GM12801 (cell line): ENCODE results near the gene ZNF18.

Experiments used
- TF ChIP-seq, protein P1 (sequence below): IDR thresholded peaks from one replicate; pipeline ENCODE4 v1.5.1; 2011; ENCODE audit warnings: control low read depth; ENCODE audit not compliant: insufficient read length; ENCODE audit errors: extremely low read depth

ZNF18 gene

DNA sequence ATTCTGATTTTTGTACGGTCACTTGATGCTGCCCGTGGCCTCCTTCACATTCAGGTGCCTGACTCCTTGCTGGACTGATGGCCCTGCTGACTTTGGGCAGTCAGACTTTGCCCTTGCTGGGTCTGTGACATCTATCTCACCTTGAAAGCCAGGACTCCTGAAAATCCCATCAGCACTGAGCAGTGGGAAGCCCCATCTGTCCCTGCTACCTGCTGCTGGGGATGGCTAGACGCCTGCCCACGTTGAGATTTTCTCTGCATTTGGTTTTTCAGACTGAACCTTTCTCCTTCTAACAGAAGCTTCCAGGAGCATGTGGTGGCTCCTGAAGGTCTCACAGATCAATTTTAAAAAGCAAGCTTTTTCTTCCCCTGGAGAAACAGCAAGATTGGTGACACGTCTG, 10.2 kb upstream of the ZNF18 start:
- TF ChIP-seq, protein P1, sequence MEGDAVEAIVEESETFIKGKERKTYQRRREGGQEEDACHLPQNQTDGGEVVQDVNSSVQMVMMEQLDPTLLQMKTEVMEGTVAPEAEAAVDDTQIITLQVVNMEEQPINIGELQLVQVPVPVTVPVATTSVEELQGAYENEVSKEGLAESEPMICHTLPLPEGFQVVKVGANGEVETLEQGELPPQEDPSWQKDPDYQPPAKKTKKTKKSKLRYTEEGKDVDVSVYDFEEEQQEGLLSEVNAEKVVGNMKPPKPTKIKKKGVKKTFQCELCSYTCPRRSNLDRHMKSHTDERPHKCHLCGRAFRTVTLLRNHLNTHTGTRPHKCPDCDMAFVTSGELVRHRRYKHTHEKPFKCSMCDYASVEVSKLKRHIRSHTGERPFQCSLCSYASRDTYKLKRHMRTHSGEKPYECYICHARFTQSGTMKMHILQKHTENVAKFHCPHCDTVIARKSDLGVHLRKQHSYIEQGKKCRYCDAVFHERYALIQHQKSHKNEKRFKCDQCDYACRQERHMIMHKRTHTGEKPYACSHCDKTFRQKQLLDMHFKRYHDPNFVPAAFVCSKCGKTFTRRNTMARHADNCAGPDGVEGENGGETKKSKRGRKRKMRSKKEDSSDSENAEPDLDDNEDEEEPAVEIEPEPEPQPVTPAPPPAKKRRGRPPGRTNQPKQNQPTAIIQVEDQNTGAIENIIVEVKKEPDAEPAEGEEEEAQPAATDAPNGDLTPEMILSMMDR, result no peak

DNA sequence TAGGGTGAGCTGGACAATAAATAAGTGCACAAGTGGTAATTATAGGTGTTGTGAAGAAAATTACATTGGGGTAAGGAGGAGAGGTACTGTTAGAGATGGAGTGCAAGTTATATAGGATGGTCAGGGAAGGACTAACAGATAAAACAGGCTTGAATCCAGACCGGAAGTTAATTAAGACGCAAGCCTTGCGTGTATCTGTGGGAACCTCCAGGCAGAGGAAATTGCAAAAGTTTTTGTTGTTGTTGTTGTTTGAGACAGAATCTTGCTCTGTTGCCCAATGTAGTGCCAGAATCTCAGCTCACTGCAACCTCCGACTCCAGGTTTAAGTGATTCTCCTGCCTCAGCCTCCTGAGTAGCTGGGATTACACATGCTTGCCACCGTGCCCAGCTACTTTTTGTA, 2.4 kb upstream of the ZNF18 start:
- TF ChIP-seq, protein P1, result no peak

DNA sequence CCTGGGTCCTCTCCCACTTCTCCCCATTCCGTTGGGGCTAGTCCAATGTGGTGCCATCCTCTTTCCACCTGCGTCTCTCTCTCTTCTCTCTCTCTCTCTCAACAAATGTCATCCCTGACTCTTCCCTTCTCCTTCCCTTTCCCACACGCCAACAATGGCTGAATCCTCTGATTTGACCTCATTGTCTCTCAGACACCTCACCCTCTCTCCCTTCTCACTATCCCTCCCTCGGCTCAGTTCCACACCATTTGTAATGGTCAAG, 628 bp upstream of the ZNF18 start:
- TF ChIP-seq, protein P1, result no peak

DNA sequence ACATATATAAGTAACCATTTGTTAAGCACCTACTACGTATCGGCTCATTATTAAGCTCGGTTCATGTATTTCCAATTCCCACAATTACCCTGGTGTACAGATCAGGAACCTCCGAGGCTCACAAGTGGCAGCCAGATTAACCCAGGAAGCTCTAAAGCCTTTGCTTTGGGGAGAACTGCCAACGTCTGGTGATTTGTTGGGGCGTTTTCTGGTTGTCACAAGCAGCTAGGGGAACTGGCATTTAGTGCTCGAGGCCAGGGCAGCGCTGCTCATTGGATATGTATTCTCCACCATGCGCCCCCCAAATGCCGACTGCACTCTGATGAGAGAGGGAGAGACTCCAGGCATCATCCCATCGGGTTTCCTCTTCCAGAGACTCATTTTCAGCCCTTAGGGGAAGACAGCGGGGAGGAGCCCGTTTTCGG, 541 bp downstream of the ZNF18 start:
- TF ChIP-seq, protein P1, result no peak

DNA sequence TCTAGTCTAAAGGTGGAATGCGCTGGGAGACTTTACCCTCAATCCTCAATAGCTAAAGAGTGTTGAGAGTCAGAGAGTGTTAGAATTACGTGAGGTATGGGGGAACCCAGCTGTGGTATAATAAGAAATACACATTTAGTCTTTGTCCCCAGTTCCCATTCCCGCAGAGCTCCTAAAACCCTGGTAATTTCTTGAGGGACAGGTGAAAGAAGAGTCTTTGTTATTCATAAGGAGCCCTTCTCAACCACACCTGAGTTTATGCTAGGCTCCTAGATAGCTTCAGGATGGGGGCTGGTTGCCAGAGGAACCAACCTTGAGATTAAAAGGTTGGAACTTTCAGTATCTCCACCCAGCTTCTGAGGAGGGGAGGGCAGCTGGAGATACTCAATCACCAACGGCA, 5.8 kb downstream of the ZNF18 start:
- TF ChIP-seq, protein P1, result no peak

DNA sequence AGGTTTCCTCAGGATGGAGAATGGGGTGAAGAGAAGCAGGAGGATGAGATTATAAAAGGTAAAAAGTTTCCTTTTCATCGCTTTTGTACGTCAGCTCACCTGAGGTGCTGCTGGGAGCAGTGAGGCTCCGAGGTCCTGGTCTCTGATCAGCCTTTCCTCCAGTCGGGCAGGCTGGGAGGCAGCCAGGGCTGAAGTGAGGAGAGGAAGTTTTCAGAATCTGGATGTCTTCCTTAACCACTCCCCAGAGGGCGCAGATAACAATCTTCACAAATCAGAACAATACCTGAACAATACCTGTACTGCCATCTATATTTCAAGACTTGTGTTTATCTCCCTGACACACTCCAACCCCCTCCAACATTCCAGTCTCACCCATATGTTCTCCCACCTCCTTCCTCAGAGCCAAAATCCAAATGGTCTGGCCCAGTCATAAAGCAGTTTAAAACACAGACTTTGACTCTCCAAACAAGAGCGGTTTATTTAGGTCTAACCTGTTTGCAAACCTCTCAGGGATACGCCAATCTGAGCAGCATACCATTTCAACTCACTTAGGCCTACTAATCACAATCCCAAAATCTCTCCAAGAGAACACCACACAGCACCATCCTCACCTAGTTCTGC, 6.8 kb downstream of the ZNF18 start:
- TF ChIP-seq, protein P1, result no peak

DNA sequence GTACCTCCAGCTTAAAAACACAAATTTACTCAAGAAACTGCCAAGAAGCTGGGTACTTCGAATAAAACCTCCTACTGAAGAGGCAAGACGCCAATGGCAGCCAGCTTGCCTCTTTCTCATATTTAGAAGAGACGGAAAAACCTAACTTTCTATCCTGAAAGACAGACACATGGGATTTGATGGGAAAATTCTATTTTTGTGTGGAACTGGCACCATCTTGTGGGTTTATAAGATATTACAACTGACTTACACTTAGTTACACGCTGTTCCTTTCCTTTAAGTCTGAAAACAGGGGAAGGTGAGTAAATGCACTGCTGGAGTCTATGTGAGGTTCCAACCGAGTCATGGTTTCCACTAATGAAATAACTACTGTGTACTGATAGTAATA, 10.3 kb downstream of the ZNF18 start:
- TF ChIP-seq, protein P1, result no peak
